Panc1 (cell line): Measurements from ENCODE around the gene CHCHD6. TPM values are rescaled to one million over a fixed set of nuclear protein-coding genes. Genes with fewer than 3 reads are reported as not detected.

Source experiments
- ATAC-seq: fragments of 200-7000 bp; cut with Tn5 transposase; 2 replicates; pipeline ENCODE4 v1.9.1; 2020; ENCODE audit warnings: mild to moderate bottlenecking, moderate library complexity
- BruUV-seq: library from RNA; stranded (reverse); fragments of 400-500 nt; replicated peaks from 2 replicates; lab custom pipeline; 2021; lab: Mats Ljungman, UMichigan
- CTCF ChIA-PET: fragments of 300-600 bp; sonication (Branson Sonifier 250); formaldehyde crosslinking; loops from one replicate; lab custom pipeline; 2022; ENCODE audit warnings: antibody characterized with exemption; lab: Charles Lee
- POLR2A ChIA-PET: fragments of 300-600 bp; sonication (Branson Sonifier 250); formaldehyde crosslinking; loops from one replicate; lab custom pipeline; 2022; ENCODE audit warnings: antibody characterized with exemption; lab: Charles Lee
- DNase-seq: peaks from one replicate; pipeline ENCODE4 v3.0.0-alpha.2; 2010; ENCODE audit warnings: low read depth, low spot score
- H3K27ac ChIP-seq: 2 replicates; pipeline ENCODE4 v1.5.1; 2011; ENCODE audit warnings: mild to moderate bottlenecking, low read length, inconsistent platforms
- H3K27me3 ChIP-seq: fragments of 200-500 bp; sonication (Bioruptor generic); 2 replicates; pipeline ENCODE4 v1.6.0; 2014; ENCODE audit warnings: low read length, inconsistent platforms; ENCODE audit not compliant: control insufficient read depth, insufficient read depth
- H3K36me3 ChIP-seq: fragments of 200-500 bp; sonication (Bioruptor generic); 2 replicates; pipeline ENCODE4 v1.5.1; 2014; ENCODE audit warnings: inconsistent platforms, mild to moderate bottlenecking, low read length, moderate library complexity; ENCODE audit not compliant: control insufficient read depth, insufficient read depth
- H3K4me1 ChIP-seq: 2 replicates; pipeline ENCODE4 v1.5.1; 2011; ENCODE audit warnings: inconsistent platforms, mild to moderate bottlenecking, low read length, moderate library complexity; ENCODE audit not compliant: control insufficient read depth, insufficient read depth
- H3K4me3 ChIP-seq, 2 experiments: 2 replicates each; pipeline ENCODE4 v1.5.1; 2011 to 2012; ENCODE audit warnings: low read depth in 2 of 2, low read length in 2 of 2, mild to moderate bottlenecking in 2 of 2, inconsistent platforms in 1 of 2, moderate library complexity in 1 of 2
- H3K9me3 ChIP-seq: fragments of 200-500 bp; sonication (Bioruptor generic); 2 replicates; pipeline ENCODE4 v1.5.1; 2014; ENCODE audit warnings: low read depth, mild to moderate bottlenecking, inconsistent platforms, low read length, moderate library complexity; ENCODE audit not compliant: control insufficient read depth, insufficient read depth
- POLR2AphosphoS5 ChIP-seq: IDR thresholded peaks from 2 replicates; pipeline ENCODE4 v1.6.1; 2012; ENCODE audit warnings: mild to moderate bottlenecking, low read depth, low read length, moderate library complexity
- SIN3A ChIP-seq: IDR thresholded peaks from 2 replicates; pipeline ENCODE4 v1.6.1; 2012; ENCODE audit warnings: low read depth, mild to moderate bottlenecking, low read length, moderate library complexity, borderline replicate concordance; ENCODE audit not compliant: insufficient read depth
- TCF7L2 ChIP-seq: IDR thresholded peaks from 2 replicates; pipeline ENCODE4 v1.6.1; 2011; ENCODE audit warnings: mild to moderate bottlenecking, low read depth, low read length, inconsistent platforms
- in situ Hi-C: cut with HindIII; loops from 2 replicates; pipeline ENCODE4 v1.10.0; 2016; ENCODE audit warnings: low sequenced_read_pairs, low pct_unique_long_range_greater_than_20kb
- intact Hi-C: fragments of 100-400 bp; cut with micrococcal nuclease; formaldehyde crosslinking; loops from one replicate; pipeline ENCODE4 v1.10.0; 2022; ENCODE audit not compliant: unreplicated experiment
- total RNA-seq: library from RNA; stranded (reverse); gene quantifications from one replicate; pipeline ENCODE4 v1.2.1, GENCODE V29; 2021; ENCODE audit not compliant: unreplicated experiment
- TF ChIP-seq, protein P1 (sequence below): fragments of 450-650 bp; IDR thresholded peaks from 2 replicates; pipeline ENCODE4 v1.5.1; 2017; ENCODE audit warnings: mild to moderate bottlenecking
- TF ChIP-seq, protein P2 (sequence below), 2 experiments: IDR thresholded peaks; 2 replicates each; pipeline ENCODE4 v1.6.1; 2011 to 2012; ENCODE audit warnings: low read depth in 2 of 2, control low read depth in 1 of 2, low read length in 1 of 2, mild to moderate bottlenecking in 1 of 2, moderate library complexity in 1 of 2; ENCODE audit not compliant: insufficient read depth in 1 of 2

Gene CHCHD6
- total RNA-seq, 1 experiment from 2014 or later = 31.5 TPM

DNA sequence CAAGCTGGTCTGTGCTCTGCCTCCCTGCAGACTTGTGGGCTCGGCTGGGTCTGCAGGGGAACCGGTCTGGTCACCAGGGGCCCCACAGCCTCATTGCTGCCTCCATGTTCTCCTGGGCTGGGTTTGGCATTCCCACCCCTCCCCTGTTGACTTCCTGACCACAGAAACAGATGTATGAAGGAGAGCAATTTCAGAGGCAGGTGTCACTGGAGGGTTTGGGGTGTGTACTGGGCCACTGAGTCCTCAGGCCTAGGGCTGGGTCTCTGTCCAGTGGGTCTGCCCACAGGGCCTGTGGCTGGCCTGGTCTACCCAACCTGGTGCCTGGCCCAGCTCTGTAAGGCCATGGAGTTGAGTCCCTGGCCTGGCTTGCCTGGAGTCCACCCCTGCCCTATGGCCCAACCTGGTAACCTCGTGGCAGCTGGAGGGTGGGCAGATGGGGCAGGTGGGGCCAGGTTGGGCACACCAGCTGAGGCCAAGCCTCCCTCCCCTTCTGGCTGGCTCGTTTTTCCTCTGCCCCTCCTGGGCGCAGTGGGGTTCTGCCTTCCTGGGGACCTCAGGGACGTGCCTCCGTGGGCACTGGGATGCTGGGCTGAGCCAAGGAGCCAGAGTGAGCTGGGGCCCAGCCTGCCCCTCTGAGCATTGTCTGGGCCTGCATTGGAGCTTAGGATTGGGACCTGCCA lies 299.7 kb downstream of the CHCHD6 start:
- CTCF ChIA-PET = no interaction called here
- H3K27ac ChIP-seq = no peak overlapping the region

DNA sequence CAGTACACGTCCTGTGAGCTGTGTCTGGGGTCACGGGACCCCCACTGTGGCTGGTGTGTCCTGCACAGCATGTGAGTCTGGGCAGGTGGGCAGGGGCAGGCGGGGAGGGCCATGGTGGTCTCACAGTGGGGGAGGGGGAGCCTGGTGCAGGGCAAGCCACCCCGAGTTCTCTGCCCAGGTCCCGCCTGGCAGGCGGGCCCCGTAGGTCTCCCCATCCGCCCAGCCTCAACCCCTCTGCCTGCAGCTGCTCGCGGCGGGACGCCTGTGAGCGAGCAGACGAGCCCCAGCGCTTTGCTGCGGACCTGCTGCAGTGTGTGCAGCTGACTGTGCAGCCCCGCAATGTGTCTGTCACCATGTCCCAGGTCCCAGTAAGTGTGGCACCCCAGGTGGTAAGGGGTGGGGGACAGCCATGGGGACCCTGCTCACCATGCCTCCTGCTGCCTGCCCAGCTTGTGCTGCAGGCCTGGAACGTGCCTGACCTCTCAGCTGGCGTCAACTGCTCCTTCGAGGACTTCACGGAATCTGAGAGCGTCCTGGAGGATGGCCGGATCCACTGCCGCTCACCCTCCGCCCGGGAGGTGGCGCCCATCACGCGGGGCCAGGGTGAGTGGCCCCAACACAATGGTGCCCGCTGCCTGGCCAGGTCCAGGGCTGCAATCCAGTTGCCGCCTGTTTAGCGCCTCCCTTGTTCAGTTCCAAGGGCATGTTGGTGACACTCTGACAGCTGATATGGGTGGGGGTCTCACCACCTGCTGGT lies 300.8 kb downstream of the CHCHD6 start:
- TF ChIP-seq, protein P1, sequence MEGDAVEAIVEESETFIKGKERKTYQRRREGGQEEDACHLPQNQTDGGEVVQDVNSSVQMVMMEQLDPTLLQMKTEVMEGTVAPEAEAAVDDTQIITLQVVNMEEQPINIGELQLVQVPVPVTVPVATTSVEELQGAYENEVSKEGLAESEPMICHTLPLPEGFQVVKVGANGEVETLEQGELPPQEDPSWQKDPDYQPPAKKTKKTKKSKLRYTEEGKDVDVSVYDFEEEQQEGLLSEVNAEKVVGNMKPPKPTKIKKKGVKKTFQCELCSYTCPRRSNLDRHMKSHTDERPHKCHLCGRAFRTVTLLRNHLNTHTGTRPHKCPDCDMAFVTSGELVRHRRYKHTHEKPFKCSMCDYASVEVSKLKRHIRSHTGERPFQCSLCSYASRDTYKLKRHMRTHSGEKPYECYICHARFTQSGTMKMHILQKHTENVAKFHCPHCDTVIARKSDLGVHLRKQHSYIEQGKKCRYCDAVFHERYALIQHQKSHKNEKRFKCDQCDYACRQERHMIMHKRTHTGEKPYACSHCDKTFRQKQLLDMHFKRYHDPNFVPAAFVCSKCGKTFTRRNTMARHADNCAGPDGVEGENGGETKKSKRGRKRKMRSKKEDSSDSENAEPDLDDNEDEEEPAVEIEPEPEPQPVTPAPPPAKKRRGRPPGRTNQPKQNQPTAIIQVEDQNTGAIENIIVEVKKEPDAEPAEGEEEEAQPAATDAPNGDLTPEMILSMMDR = no peak
- TF ChIP-seq TCF7L2 (no peak), POLR2AphosphoS5 (no peak), SIN3A (no peak)
- TF ChIP-seq, protein P2, sequence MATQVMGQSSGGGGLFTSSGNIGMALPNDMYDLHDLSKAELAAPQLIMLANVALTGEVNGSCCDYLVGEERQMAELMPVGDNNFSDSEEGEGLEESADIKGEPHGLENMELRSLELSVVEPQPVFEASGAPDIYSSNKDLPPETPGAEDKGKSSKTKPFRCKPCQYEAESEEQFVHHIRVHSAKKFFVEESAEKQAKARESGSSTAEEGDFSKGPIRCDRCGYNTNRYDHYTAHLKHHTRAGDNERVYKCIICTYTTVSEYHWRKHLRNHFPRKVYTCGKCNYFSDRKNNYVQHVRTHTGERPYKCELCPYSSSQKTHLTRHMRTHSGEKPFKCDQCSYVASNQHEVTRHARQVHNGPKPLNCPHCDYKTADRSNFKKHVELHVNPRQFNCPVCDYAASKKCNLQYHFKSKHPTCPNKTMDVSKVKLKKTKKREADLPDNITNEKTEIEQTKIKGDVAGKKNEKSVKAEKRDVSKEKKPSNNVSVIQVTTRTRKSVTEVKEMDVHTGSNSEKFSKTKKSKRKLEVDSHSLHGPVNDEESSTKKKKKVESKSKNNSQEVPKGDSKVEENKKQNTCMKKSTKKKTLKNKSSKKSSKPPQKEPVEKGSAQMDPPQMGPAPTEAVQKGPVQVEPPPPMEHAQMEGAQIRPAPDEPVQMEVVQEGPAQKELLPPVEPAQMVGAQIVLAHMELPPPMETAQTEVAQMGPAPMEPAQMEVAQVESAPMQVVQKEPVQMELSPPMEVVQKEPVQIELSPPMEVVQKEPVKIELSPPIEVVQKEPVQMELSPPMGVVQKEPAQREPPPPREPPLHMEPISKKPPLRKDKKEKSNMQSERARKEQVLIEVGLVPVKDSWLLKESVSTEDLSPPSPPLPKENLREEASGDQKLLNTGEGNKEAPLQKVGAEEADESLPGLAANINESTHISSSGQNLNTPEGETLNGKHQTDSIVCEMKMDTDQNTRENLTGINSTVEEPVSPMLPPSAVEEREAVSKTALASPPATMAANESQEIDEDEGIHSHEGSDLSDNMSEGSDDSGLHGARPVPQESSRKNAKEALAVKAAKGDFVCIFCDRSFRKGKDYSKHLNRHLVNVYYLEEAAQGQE (IDR thresholded peaks at IDR 0.05; ENCODE audit: insufficient read depth in 1 of 2, low read depth in 2 of 2, low read length in 1 of 2) = no peak

More for the DNA sequence above, 299.7 kb downstream of the CHCHD6 start:
- DNase-seq (no peak), ATAC-seq (no peak)
- intact Hi-C loops = no loop called here
- H3K9me3 ChIP-seq = no peaks in the 10 kb centered on the region
- POLR2A ChIA-PET = no interaction called here
- no peaks in the 10 kb centered on the region for H3K36me3 ChIP-seq
- TF ChIP-seq POLR2AphosphoS5 (no peak), TCF7L2 (no peak), SIN3A (no peak)
- TF ChIP-seq, protein P1 = no peak
- TF ChIP-seq, protein P2 (IDR thresholded peaks at IDR 0.05; ENCODE audit: insufficient read depth in 1 of 2, low read depth in 2 of 2, low read length in 1 of 2) = no peak
- peaks cover 14% of the 10 kb centered on the region for H3K4me1 ChIP-seq
- no peaks in the 10 kb centered on the region for H3K27me3 ChIP-seq
- H3K4me3 ChIP-seq = no peak overlapping the region
- in situ Hi-C loops = no loop called here
- no TSS peak for BruUV-seq

More for the DNA sequence above, 300.8 kb downstream of the CHCHD6 start:
- no TSS peak for BruUV-seq
- ChIA-PET POLR2A (no interaction called here), CTCF (no interaction called here)
- Histone ChIP-seq H3K4me3 (no peak overlapping the region), H3K4me1 (peaks cover 14% of the 10 kb centered on the region), H3K27ac (no peak overlapping the region), H3K9me3 (no peaks in the 10 kb centered on the region), H3K27me3 (no peaks in the 10 kb centered on the region), H3K36me3 (no peaks in the 10 kb centered on the region)
- ATAC-seq = no peak
- DNase-seq = no peak
- in situ Hi-C loops = no loop called here
- intact Hi-C loops = no loop called here
